Retinal pigment epithelial cell (primary cell): ENCODE data around the gene WDR18.

Experiments
- DNase-seq: peaks from one replicate; pipeline ENCODE4 v3.0.0-alpha.2; 2010; ENCODE audit warnings: low read depth
- H3K4me3 ChIP-seq: 2 replicates; pipeline ENCODE4 v1.5.1; 2011; ENCODE audit warnings: mild to moderate bottlenecking, low read length, control low read depth, moderate library complexity
- CTCF ChIP-seq: conservative IDR thresholded peaks from 2 replicates; pipeline ENCODE4 v1.5.1; 2011; ENCODE audit warnings: low read depth, low read length, control low read depth, inconsistent platforms

Gene WDR18

DNA sequence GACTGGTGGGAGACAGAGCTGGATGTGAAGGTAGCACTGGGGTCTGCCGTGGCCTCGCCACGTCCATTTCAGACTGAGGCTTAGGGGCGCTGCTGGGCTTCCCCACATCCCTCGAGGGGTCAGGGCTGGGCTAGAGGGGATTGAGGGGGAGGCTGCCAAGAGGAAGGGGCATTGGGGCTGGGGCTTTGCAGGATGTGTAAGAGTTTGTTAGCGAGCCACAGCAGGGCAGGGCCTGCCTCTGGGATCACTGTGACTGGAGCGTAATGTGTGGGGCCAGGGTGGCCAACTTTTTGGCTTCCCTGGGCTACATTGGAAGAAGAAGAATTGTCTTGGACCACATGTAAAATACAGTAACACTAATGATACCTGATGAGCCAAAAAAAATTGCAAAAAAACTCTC is 44.2 kb upstream of the WDR18 start:
- no peak for TF ChIP-seq CTCF
- no peak overlapping the region for H3K4me3 ChIP-seq
- DNase-seq = no peak

GRCh38 chr19:940591-941291 is 43.4 kb upstream of the WDR18 start:
- no peak for DNase-seq
- TF ChIP-seq CTCF = no peak
- no peak overlapping the region for H3K4me3 ChIP-seq

DNA sequence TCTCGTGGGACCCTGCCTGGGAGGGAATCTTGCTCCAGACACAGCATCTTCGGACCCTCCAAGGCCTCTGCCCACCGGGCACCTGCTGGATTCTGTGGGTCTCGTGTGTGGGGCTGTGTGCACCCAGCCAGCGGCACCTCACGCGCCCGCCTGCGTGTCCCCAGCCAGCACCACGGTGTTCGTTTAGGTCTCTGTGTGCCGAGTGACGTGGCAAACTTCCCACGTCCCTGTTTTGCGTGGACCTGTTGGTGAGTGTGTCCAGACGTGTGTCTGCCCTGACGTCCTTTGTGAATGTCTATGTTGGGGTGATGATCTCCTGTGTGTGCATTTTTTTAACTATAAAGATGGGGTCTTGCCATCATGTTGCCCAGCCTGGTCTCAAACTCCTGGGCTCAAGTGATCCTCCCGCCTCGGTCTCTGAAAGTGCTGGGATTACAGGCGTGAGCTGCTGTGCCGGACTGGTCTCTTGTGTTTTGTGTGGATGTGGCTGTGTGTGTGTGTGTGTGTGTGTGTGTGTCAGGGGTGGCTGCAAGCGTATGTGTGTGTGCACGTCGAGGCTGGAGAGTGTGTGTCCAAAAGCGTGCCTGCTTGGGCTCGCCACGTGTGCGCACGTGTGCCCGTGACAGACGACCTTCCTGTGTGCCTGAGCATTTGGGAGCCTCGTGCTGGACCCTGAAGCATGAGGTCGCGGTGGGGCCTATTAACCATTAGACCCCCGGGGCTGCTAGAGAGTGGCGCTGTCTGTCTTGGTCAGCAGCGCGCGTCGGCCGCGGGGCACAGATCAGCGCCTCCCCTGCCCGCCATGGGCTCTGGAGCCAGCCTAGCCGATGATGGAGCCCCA is 42.6 kb upstream of the WDR18 start:
- no peak overlapping the region for H3K4me3 ChIP-seq
- TF ChIP-seq CTCF = no peak
- no peak for DNase-seq

DNA sequence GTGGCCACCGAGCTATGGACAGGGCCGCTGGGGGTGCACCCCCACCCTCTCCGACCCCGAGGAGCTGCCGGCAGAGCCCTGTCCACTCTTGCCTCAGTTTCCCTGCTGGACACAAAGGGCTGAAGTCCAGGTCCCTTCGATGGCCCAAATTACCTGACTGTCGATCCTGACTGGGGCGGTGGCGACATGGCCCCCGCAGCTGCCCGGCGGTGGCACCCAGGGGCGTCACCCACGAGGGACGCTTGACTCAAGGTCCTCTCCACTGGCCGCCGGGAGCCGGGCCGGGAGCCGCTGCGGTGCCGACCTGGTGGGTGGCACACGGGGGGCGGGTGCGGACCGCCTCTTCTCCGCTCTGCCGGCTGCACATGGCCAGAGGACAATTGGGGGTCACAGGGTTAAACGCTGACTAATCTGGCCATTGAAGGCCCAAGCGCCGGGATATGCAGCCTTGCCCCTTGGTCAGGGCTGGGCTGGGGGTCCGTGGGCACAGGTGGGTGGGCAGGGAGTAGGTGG is 42.0 kb upstream of the WDR18 start:
- DNase-seq = no peak
- no peak for TF ChIP-seq CTCF
- H3K4me3 ChIP-seq = no peak overlapping the region

GRCh38 chr19:943551-944170 is 40.5 kb upstream of the WDR18 start:
- no peak for DNase-seq
- no peak overlapping the region for H3K4me3 ChIP-seq
- no peak for TF ChIP-seq CTCF

DNA sequence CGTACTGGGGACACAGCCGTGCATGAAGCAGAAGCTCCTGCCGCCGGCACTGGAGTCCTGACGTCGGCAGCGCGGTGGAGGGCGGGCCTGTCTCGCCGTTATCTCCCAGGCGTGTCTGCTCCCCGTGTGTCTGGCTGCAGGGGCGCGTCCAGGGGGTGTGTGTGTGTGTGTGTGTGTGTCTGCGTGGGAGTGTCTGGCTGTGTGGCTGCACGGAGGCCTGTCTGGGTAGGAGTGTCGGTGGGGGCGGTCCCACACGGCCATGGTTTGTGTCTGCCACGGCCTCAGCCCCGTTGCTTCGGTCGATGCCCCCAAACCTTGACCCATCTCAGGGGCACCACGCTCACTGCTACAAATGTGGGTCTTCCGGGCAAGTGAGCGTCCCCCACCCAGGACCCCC is 40.0 kb upstream of the WDR18 start:
- TF ChIP-seq CTCF = no peak
- DNase-seq = no peak
- H3K4me3 ChIP-seq = no peak overlapping the region
